HCT116 (cell line): ENCODE measurements around the gene PHF3. TPM values are rescaled to one million over a fixed set of nuclear protein-coding genes. Genes with fewer than 3 reads are reported as not detected.

Experiments used
- ATAC-seq: fragments of 200-7000 bp; cut with Tn5 transposase; 2 replicates; pipeline ENCODE4 v1.9.1; 2020; ENCODE audit warnings: mild to moderate bottlenecking, moderate library complexity
- BruUV-seq: library from RNA; stranded (reverse); fragments of 400-500 nt; replicated peaks from 2 replicates; lab custom pipeline; 2021; lab: Mats Ljungman, UMichigan
- CTCF ChIA-PET: fragments of 300-600 bp; sonication (Branson Sonifier 250); formaldehyde crosslinking; loops from one replicate; lab custom pipeline; 2021; ENCODE audit warnings: antibody characterized with exemption; lab: Charles Lee
- POLR2A ChIA-PET: fragments of 300-600, 350-600 bp; sonication (Branson Sonifier 250); formaldehyde crosslinking; loops from one replicate; lab custom pipeline; 2021; ENCODE audit warnings: antibody characterized with exemption; lab: Charles Lee
- RAD21 ChIA-PET, 2 experiments: fragments of 300-600 bp; sonication (Branson Sonifier 250); formaldehyde crosslinking; loops; one replicate each; lab custom pipeline; 2023; ENCODE audit warnings: low total read pairs in 2 of 2; ENCODE audit not compliant: uncharacterized antibody in 2 of 2, unreplicated experiment in 2 of 2, low non-redundant PET in 1 of 2; lab: Charles Lee
- DNase-seq: peaks from one replicate; pipeline ENCODE4 v3.0.0-alpha.2; 2010; ENCODE audit warnings: low read depth, low spot score
- H2AFZ ChIP-seq: fragments of 200-600 bp; shearing (Covaris generic), sonication (generic); 2 replicates; pipeline ENCODE4 v1.6.1; 2017; ENCODE audit warnings: low read depth, mixed run types, mixed read lengths, antibody characterized with exemption, low read length; ENCODE audit not compliant: poor library complexity, severe bottlenecking
- H3K27ac ChIP-seq: 2 replicates; pipeline ENCODE4 v1.5.1; 2012; ENCODE audit warnings: low read depth, low read length
- H3K27me3 ChIP-seq: fragments of 200-600 bp; sonication (generic); 2 replicates; pipeline ENCODE4 v1.6.1; 2016; ENCODE audit warnings: mixed run types, low read length, mixed read lengths; ENCODE audit not compliant: insufficient read depth
- H3K36me3 ChIP-seq, 2 experiments: fragments of 200-500 bp in 1 of 2; fragments of 200-600 bp in 1 of 2; sonication (Bioruptor generic) in 1 of 2; sonication (generic) in 1 of 2; 2 replicates each; pipeline versions ENCODE4 v1.5.1 to v1.6.1; 2014 to 2016; ENCODE audit warnings: low read length in 2 of 2, inconsistent platforms in 1 of 2, mixed read lengths in 1 of 2, mixed run types in 1 of 2; ENCODE audit not compliant: insufficient read depth in 2 of 2, control insufficient read depth in 1 of 2
- H3K4me1 ChIP-seq, 2 experiments: fragments of 200-600 bp in 1 of 2; sonication (generic) in 1 of 2; 2 replicates each; pipeline versions ENCODE4 v1.5.1 to v1.6.1; 2012 to 2017; ENCODE audit warnings: low read length in 2 of 2, inconsistent platforms in 1 of 2, mild to moderate bottlenecking in 1 of 2, mixed read lengths in 1 of 2, mixed run types in 1 of 2, moderate library complexity in 1 of 2; ENCODE audit not compliant: insufficient read depth in 2 of 2, control insufficient read depth in 1 of 2
- H3K4me2 ChIP-seq: fragments of 200-600 bp; sonication (generic); 2 replicates; pipeline ENCODE4 v1.6.1; 2017; ENCODE audit warnings: mixed run types, low read length, mixed read lengths
- H3K4me3 ChIP-seq, 2 experiments: fragments of 200-600 bp in 1 of 2; sonication (generic) in 1 of 2; replicated peaks in 1 of 2; 2 replicates each; pipeline ENCODE4 v1.5.1; 2011 to 2016; ENCODE audit warnings: low read length in 2 of 2, control low read depth in 1 of 2, low read depth in 1 of 2, mild to moderate bottlenecking in 1 of 2, mixed read lengths in 1 of 2, mixed run types in 1 of 2
- H3K79me2 ChIP-seq: fragments of 200-600 bp; sonication (generic); 2 replicates; pipeline ENCODE4 v1.6.1; 2017; ENCODE audit warnings: mild to moderate bottlenecking, mixed run types, low read length, moderate library complexity, mixed read lengths; ENCODE audit not compliant: insufficient read depth
- H3K9ac ChIP-seq: fragments of 200-600 bp; sonication (generic); 2 replicates; pipeline ENCODE4 v1.6.1; 2016; ENCODE audit warnings: low read length, mixed read lengths
- H3K9me2 ChIP-seq: fragments of 200-600 bp; sonication (generic), shearing (Covaris generic); 2 replicates; pipeline ENCODE4 v1.6.1; 2017; ENCODE audit warnings: mixed run types, mild to moderate bottlenecking, moderate library complexity; ENCODE audit not compliant: insufficient read depth
- H3K9me3 ChIP-seq, 2 experiments: fragments of 200-500 bp in 1 of 2; fragments of 200-600 bp in 1 of 2; sonication (Bioruptor generic) in 1 of 2; sonication (generic) in 1 of 2; 2 replicates each; pipeline ENCODE4 v1.6.1; 2014 to 2017; ENCODE audit warnings: low read length in 2 of 2, mixed read lengths in 2 of 2, inconsistent platforms in 1 of 2, low read depth in 1 of 2, mild to moderate bottlenecking in 1 of 2, mixed run types in 1 of 2, moderate library complexity in 1 of 2; ENCODE audit not compliant: control insufficient read depth in 1 of 2, insufficient read depth in 1 of 2
- H4K20me1 ChIP-seq: fragments of 200-600 bp; sonication (generic), shearing (Covaris generic); 2 replicates; pipeline ENCODE4 v1.6.1; 2017; ENCODE audit warnings: mixed run types, mild to moderate bottlenecking, moderate library complexity; ENCODE audit not compliant: insufficient read depth
- CEBPB ChIP-seq: IDR thresholded peaks from 2 replicates; pipeline ENCODE4 v1.6.1; 2012; ENCODE audit warnings: low read depth
- CTCF ChIP-seq, 3 experiments: fragments of 200-600 bp in 1 of 3; sonication (generic) in 1 of 3; IDR thresholded peaks in 2 of 3; conservative IDR thresholded peaks in 1 of 3; 2 replicates each; pipeline ENCODE4 v1.5.1; 2012 to 2017; ENCODE audit warnings: low read depth in 2 of 3, low read length in 2 of 3, antibody characterized with exemption in 1 of 3, borderline replicate concordance in 1 of 3, control low read depth in 1 of 3, mild to moderate bottlenecking in 1 of 3, mixed read lengths in 1 of 3, mixed run types in 1 of 3, moderate library complexity in 1 of 3; ENCODE audit not compliant: insufficient read depth in 1 of 3
- EZH2phosphoT487 ChIP-seq: fragments of 200-600 bp; IDR thresholded peaks from 2 replicates; pipeline ENCODE4 v1.6.1; 2018; ENCODE audit warnings: antibody characterized with exemption, borderline replicate concordance
- POLR2A ChIP-seq: IDR thresholded peaks from 2 replicates; pipeline ENCODE4 v1.7.0; 2011; ENCODE audit warnings: borderline replicate concordance; ENCODE audit not compliant: insufficient read depth, insufficient read length; ENCODE audit errors: extremely low read depth
- RAD21 ChIP-seq: IDR thresholded peaks from 2 replicates; pipeline ENCODE4 v1.6.1; 2012; ENCODE audit warnings: low read depth, mild to moderate bottlenecking
- SIN3A ChIP-seq: IDR thresholded peaks from 2 replicates; pipeline ENCODE4 v1.6.1; 2012; ENCODE audit warnings: low read depth
- SP1 ChIP-seq: IDR thresholded peaks from 2 replicates; pipeline ENCODE4 v1.6.1; 2012; ENCODE audit warnings: low read depth
- YY1 ChIP-seq: IDR thresholded peaks from 2 replicates; pipeline ENCODE4 v1.6.1; 2011; ENCODE audit warnings: low read length, low read depth, moderate library complexity, mild to moderate bottlenecking; ENCODE audit not compliant: insufficient replicate concordance; ENCODE audit errors: extremely low read depth
- ZFX ChIP-seq: fragments of 450-650 bp; IDR thresholded peaks from 2 replicates; pipeline ENCODE4 v1.6.1; 2017
- intact Hi-C: fragments of 100-400 bp; cut with micrococcal nuclease; formaldehyde crosslinking; loops from 2 replicates; pipeline ENCODE4 v1.10.0; 2022
- total RNA-seq: library from RNA; stranded (reverse); gene quantifications from one replicate; pipeline ENCODE4 v1.2.1, GENCODE V29; 2021; ENCODE audit not compliant: unreplicated experiment
- TF ChIP-seq, protein P1 (sequence below): IDR thresholded peaks from 2 replicates; pipeline ENCODE4 v1.6.1; 2011; ENCODE audit warnings: mild to moderate bottlenecking, low read length, moderate library complexity; ENCODE audit not compliant: insufficient replicate concordance; ENCODE audit errors: extremely low read depth

Gene PHF3
- total RNA-seq, 1 experiment from 2014 or later = 51.1 TPM

GRCh38 chr6:63713332-63713731, 77.7 kb downstream of the PHF3 start:
- peaks cover 33 to 39% of the 10 kb centered on the region in 2 experiments for H3K36me3 ChIP-seq
- H3K4me2 ChIP-seq = no peak overlapping the region
- no peaks in the 10 kb centered on the region for H3K9me2 ChIP-seq
- H3K4me1 ChIP-seq = no peaks in the 10 kb centered on the region
- no peaks in the 10 kb centered on the region for H4K20me1 ChIP-seq
- ATAC-seq (no peak), DNase-seq (no peak)
- H3K9me3 ChIP-seq = no peaks in the 10 kb centered on the region
- ChIA-PET CTCF (no interaction called here), POLR2A (no interaction called here), RAD21 (no interaction called here)
- no peak overlapping the region for H2AFZ ChIP-seq
- H3K27me3 ChIP-seq = no peaks in the 10 kb centered on the region
- H3K79me2 ChIP-seq = no peaks in the 10 kb centered on the region
- H3K4me3 ChIP-seq = no peak overlapping the region
- H3K9ac ChIP-seq = no peak overlapping the region
- BruUV-seq = TSS peak; percentile 12
- TF ChIP-seq YY1 = no peak
- TF ChIP-seq CEBPB = no peak
- TF ChIP-seq SIN3A = no peak
- TF ChIP-seq, protein P1, sequence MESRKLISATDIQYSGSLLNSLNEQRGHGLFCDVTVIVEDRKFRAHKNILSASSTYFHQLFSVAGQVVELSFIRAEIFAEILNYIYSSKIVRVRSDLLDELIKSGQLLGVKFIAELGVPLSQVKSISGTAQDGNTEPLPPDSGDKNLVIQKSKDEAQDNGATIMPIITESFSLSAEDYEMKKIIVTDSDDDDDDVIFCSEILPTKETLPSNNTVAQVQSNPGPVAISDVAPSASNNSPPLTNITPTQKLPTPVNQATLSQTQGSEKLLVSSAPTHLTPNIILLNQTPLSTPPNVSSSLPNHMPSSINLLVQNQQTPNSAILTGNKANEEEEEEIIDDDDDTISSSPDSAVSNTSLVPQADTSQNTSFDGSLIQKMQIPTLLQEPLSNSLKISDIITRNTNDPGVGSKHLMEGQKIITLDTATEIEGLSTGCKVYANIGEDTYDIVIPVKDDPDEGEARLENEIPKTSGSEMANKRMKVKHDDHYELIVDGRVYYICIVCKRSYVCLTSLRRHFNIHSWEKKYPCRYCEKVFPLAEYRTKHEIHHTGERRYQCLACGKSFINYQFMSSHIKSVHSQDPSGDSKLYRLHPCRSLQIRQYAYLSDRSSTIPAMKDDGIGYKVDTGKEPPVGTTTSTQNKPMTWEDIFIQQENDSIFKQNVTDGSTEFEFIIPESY = no peak
- TF ChIP-seq RAD21 = no peak
- TF ChIP-seq EZH2phosphoT487 = no peak
- TF ChIP-seq POLR2A = no peak
- TF ChIP-seq CTCF (IDR thresholded peaks at IDR 0.05 in 2 of 3, conservative IDR thresholded peaks at IDR 0.05 in 1 of 3; ENCODE audit: borderline replicate concordance in 1 of 3, insufficient read depth in 1 of 3, low read depth in 2 of 3, low read length in 2 of 3) = no peak
- TF ChIP-seq SP1 = no peak
- no peak for TF ChIP-seq ZFX
- H3K27ac ChIP-seq = no peak overlapping the region
- intact Hi-C loops = no loop called here
